NCI-H2081 treated with DMSO at 0.1 percent for 48 hours (cell line): ENCODE measurements around the gene NOP56.
A peak's percentile ranks its signal among the peaks of the same experiment; 100 is the strongest.

Experiments used
- DNase-seq: peaks from one replicate; lab custom pipeline; 2025; lab: John Stamatoyannopoulos, UW

NOP56 gene, protein sequence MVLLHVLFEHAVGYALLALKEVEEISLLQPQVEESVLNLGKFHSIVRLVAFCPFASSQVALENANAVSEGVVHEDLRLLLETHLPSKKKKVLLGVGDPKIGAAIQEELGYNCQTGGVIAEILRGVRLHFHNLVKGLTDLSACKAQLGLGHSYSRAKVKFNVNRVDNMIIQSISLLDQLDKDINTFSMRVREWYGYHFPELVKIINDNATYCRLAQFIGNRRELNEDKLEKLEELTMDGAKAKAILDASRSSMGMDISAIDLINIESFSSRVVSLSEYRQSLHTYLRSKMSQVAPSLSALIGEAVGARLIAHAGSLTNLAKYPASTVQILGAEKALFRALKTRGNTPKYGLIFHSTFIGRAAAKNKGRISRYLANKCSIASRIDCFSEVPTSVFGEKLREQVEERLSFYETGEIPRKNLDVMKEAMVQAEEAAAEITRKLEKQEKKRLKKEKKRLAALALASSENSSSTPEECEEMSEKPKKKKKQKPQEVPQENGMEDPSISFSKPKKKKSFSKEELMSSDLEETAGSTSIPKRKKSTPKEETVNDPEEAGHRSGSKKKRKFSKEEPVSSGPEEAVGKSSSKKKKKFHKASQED

DNA sequence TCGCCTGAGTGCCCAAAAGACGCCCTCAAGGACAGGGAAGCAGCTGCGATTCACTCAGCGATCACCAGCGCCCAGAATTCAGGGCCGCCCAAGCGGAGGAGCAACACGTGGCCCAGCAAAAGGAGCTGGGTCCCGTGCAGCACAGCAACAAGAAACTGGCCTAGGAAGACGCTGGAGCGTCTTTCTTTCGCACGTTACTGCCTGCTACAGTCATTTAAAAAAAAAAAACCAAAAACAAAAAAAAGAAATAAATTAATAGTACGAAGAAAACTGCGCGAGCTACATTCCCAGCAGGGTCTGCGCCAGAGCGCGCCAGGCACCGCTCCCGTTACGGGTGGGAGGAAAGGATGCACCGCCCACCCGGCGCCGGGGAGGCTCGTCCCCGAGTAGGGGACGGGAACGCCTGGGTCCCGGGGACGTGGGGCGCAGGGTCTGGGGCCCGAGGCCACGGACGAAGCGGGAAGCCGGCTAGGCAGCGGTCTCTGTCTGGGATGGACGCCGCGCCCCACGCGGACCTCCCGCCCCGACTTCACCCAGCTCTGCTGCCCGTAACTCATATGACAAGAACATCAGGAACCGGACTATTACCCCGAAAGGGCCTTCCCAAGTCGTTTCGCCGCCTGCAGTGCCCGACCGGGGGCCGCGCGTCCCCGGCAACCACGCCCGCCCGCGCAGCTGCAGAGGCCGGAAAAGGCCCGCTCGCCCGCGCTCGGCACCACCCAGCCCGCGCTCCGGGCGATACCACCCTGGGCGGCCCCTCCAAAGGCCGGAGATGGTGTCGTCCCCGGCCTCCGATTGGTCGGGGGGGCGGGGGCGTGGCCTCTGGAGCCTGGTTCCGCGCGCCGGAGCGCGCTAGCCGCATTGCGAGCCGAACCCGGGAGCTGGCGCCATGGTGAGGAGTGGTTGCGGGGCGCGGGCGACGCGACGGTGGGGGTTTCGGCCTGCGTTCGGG, at the start of gene NOP56:
Gene NOP56 (plus strand): TSS at position 861 of the 952 bp plus-strand sequence. CDS start 29 bp downstream, at position 890.
- peak; percentile 55 for DNase-seq

DNA sequence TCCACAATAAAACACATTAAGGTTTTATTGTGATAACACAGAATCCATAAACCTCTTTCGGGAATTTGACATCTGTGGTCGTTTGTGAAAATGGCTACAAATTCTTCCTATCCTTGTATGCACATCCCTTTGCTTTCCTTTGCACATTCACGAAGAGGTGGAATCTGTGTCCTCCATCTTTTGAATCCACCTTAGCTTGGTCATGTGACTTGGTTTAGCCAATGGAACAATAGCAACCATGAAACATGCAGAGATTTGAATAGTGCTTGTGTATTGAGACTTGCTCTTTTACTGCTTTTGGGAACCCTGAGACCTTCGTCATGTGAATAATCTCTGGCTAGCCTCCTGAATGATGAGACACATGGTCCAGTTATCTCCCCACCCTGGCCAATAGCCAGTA, 49.7 kb upstream of the NOP56 start:
- no peak for DNase-seq

DNA sequence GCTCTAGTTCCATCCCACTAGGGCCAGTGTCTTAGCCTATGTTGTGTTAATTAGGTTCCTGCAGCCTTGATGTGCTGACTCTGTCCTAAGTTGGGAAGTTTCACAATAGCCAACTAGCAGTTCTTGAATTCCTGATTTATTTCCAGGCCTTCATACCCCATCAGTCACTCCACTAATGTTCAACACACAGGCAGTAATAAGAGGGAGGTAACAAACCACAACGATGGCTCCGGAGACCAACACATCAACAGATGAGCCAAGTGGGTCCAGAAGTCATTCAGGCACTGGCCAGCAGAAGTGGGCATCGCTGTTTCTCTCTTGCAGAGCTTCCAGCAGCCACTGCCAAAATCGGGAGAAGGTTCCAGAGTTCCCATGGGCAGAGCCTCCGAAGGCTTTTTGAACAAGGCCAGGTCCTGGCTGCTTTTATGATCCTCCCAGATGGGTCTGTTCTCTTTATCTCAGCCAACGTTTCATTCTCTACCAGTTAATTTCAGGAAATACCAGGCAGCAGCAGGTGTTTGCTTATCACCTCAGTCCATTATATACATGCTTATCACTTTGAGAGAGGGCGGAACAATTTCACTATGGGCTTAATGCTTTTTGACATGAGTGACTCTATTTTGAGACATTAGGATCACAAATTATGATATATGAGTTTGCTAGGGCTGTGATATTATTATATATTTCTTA, 48.5 kb upstream of the NOP56 start:
- DNase-seq = no peak

DNA sequence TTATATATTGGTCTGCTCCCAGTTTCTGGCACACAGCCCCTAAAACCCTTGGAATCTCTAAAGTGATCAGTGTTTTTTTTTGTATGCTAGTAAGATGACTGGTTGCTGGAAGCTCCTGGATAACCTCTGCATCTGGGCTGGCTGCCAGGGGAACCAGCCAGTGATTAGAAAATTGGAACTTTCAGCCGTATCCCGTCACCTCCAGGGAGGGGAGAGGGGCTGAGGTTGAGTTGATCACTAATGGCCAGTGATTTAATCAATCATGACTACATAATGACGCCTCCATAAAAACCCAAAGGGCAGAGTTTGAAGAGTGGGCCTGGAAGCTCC, 48.0 kb upstream of the NOP56 start:
- DNase-seq = no peak

DNA sequence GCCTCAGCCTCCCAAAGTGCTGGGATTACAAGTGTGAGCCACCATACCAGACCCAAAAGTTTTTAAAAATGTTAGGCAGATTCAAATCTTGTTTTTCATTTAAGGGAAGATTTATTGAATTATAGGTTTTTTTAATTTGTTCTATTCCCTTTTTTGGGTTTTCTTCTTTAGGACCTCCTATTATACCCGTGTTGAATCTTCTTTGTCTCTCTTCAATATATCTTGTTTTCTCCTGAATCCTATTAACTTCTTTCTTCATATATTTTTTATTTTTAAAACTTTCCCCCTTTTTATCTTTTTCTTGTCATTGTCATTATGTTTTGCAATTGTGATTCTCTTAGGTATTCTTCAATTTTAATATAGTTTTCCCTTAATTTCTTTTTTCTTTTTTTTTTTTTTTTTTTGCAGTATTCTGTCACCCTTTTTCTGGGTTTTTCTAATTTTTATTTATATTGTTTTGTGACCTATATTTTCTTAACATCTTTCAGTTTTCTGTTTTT, 45.9 kb upstream of the NOP56 start:
- no peak for DNase-seq

DNA sequence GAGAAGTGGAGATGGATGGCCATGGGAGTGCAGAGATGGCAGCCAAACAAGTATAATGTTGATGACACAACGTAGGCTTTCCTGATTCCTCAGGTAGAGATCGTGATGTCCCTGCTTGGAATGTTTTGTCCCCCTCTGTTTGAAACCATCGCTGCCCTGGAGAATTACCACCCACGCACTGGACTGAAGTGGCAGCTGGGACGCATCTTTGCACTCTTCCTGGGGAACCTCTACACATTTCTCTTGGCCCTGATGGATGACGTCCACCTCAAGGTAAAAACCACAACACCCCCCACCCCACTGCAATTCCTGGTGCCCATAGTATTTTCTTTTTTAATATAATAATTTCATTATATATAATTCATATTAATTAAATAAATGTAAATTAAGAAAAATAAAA, 42.1 kb upstream of the NOP56 start:
- DNase-seq = no peak

DNA sequence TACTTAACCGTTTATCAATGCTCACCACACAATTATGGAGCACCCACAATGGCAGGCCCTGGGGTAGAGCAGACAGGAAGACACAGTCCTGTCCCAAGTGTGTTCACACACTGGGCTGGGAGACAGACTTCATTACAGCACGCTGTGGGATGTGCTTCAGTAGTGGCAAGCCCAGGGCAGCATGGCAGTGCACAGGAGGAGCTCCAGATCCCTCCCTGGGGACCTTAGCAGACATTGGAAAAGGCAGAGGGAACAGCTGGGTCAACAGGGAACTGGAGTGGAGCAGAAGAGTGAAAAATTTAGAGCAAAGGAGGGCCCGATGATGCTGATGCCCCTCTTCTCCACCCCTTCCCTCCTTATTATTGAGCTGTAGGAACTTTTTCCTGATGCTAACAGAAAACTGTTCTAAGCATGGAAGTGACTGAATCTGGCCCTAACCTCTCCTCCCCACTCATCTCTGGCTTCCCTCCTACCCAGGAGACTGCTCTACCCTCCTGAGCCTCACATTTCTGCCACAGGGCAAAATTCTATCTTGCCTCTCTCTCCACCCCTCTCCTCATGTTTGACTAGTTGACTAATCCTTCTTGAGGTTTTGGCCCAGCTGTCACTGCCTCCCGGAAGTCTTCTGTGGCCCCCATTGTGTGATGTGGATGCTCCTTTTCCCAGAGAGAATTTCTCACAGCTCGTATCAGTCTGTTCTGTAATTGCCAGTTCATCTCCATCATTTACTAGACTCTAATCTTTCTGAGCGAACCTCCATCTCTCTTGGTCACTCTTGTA, 41.3 kb upstream of the NOP56 start:
- DNase-seq = no peak

DNA sequence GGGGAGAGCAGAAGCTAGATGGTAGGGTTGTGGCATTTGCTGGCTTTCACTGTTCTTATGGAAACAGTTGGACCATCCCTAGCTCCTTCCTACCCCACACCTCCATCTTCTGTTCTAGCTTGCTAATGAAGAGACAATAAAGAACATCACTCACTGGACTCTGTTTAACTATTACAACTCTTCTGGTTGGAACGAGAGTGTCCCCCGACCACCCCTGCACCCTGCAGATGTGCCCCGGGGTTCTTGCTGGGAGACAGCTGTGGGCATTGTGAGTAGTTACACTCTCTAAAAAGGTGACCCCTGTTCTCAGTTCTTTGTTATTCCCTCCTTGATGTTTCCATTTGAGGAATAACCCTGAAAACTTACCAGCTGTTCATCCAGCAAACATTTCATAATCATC, 40.4 kb upstream of the NOP56 start:
- DNase-seq = no peak

DNA sequence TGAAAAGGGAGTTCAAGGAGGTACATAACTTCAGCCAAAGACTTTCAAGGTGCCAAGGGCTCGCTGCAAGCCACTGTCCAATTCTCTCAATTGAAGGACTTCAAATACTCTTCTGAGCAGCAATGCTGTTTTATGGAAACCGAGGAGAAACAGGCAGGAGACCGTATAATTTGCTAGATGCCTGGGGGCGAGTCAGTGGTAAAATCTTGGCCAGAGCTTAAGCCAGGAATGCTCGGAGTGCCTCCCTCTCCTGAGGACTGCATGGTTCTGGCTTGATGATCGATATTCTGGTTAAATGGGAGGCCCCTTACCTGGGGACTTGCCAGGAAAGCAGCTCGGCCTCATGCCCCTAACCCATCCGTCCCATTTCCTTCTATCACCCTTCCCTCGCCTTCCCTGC, 35.8 kb upstream of the NOP56 start:
- no peak for DNase-seq

DNA sequence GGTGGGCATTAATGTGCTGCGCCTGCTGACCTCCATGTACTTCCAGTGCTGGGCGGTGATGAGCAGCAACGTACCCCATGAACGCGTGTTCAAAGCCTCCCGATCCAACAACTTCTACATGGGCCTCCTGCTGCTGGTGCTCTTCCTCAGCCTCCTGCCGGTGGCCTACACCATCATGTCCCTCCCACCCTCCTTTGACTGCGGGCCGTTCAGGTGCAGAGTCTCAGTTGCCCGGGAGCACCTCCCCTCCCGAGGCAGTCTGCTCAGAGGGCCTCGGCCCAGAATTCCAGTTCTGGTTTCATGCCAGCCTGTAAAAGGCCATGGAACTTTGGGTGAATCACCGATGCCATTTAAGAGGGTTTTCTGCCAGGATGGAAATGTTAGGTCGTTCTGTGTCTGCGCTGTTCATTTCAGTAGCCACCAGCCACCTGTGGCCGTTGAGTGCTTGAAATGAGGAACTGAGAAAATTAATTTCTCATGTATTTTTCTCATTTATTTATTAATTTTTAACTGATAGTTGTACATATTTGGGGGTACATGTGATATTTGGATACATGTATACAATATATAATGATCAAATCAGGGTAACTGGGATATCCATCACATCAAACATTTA, 35.2 kb upstream of the NOP56 start:
- DNase-seq = no peak

DNA sequence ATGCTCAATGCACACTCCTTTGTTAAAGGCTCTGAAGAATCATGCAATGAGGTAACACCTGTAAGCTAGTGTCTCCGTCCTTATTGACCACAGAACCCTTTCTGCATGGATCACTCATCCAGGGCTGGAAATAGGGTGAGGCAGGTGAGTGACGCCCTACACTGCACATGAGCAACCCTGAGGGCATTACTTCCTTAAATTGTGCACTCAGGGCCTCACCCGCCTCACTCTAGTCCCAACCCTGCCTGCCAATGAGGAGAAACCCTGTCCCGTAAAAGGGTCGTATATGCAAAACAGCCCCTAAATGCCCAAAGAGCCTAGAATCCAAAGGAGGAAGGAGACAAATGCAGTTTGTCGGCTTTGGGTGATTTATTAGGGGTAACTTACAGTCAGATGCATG, 33.6 kb upstream of the NOP56 start:
- no peak for DNase-seq

DNA sequence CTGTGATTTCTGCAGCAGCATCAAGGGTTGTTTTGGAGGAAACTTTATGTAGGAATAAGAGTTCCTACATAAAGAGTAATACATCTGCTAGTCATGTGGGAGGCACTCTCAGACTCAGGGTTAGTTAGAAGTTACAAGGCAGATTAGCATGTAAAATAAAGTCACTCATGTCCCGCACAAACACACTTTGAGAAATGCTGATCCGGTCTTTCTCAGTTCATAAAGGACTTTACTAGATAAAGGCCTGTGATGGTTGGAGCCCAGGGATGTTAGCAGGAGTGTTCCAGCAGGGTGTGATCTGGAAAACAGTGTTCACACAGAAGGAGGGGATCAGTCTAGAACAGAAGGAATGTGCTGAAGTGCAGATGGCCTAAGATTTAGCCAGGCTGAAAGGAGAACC, 33.1 kb upstream of the NOP56 start:
- no peak for DNase-seq

DNA sequence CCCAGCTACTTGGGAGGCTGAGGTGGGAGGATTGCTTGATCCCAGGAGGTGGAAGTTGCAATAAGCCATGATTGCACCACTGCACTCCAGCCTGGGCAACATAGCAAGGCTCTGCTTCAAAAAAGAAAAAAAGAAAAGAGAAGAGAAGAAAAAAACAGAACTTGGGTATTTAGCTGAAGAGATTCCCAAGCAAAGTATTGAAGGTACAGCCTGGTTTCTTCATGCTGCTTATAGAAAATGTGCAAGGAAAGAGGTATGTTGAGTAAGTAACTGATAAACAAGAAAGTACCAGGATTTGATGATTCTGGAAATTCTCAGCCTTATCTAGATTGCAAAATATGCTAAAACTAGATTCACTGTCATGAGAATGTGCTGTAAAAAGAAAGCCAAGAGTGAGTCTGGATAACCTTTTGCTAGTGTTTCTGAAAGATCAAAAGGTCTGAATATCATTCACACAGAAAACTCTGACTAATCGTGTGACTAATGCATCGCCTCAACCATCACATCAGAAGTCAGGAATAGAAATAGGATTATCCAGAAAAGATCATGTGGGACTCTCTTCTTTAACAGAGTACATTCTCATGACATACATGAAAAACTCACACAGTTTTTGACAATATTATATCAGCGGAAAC, 32.4 kb upstream of the NOP56 start:
- DNase-seq = no peak

DNA sequence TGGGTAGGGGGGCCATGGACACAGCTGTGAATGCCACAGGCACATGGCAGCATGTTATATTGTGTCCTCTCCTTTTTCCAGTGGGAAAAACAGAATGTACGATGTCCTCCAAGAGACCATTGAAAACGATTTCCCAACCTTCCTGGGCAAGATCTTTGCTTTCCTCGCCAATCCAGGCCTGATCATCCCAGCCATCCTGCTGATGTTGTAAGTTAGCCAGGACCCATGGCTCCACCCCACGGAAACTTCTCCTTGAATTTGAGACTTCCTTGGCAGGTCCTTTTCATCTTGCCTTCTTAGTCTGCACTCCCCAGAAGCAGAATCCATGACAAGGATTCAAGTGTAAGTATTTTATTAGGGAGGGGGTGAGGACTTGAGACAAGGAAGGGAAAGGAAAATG, 28.2 kb upstream of the NOP56 start:
- no peak for DNase-seq

DNA sequence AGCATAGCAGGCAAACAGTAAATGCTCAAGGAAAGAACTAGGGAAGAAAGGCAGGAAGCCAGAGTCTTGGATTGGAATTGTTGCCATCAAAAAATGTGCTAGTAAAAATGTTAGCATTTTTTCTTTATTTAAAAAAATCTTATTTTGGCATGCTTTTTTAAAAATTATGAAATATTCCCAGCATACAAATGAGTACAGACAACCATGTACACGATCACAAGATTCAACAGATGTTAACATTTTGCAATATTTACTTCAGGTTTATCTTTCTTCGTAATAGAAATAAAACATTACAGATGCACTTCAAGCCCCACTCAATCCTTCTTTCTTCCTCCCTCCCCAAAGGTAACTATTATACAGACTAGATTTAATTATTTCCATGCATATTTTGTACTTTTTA, 27.4 kb upstream of the NOP56 start:
- no peak for DNase-seq

DNA sequence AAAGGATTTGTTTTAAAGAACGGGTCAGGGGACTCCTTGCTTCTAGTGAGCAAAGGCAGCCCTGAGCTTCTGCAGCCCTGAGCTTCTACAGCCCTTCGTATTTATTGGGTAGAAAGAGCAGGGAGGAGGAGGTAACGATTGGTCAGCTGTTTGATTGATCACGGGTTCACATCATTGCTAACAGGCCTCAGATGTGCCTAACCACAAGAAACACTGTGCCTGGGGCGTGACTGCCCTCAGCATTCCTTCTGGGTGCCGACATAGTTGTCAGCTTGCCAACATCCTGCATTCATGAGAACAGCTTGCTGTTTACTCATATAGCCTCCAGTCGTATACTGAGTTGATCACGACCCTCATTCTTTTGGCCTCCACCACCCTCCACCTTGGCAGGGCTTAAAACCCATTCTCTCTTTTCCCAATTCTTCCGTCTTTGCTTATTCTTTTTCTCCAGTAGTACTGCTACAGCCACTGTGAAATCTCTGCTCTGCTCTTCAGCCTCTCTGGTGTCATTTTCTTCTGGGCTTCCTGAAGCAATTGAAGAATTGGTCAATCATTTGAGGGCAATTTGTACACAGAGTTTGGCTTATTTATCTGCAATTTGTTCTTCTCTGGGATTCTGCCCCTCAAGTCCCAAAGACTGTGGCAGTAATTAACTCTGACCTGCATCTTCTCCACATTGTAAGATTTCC, 25.4 kb upstream of the NOP56 start:
- DNase-seq = no peak

DNA sequence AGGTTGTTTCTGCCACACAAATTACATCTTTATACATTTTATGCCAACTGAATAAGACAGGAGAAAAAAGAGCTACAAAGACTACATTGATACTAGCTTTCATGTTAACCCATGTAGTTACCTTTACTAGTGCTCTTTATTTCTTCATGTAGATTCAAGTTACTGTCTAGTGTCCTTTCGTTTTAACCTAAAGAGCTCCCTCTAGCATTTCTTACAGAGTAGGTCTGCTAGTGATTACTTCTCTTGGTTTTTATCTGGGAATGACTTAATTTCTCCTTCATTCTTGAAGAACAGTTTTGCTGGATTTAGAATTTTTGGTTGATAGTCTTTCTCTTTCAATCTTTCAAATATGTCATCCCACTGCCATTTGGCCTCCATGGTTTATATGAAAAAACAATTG, 21.2 kb upstream of the NOP56 start:
- no peak for DNase-seq

DNA sequence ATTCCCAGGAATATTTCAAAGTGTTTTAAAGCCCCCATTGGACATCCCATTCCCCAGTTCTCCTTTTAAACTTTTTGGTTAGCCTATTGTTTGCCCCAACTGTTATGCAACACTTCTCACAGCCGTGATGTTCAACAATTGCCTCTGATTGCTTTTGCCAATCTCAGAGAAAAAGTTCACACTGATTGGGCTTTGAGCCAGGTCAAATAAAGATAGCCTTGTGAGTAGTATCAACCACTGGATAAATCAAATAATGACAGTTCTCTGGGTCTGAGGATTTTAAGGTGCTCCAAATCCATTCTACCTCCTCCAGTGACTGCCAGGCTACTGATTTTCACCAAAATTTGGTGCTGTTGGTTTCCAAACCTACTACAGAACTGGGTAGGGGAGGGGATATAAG, 19.1 kb upstream of the NOP56 start:
- no peak for DNase-seq

DNA sequence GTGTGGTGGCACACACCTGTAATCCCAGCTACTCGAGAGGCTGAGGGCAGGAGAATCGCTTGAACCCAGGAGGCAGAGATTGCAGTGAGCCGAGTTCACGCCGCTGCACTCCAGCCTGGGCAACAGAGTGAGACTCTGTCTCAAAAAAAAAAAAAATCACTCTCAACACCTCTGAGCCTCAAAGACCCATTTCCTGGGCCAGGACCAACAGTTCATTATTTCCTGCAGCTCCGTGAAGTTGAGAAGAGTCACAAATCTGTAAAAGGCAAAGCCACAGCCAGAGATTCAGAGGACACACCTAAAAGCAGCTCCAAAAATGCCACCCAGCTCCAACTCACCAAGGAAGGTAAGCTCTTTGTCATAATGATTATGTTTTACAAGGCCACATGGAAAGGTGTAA, 15.2 kb upstream of the NOP56 start:
- no peak for DNase-seq

DNA sequence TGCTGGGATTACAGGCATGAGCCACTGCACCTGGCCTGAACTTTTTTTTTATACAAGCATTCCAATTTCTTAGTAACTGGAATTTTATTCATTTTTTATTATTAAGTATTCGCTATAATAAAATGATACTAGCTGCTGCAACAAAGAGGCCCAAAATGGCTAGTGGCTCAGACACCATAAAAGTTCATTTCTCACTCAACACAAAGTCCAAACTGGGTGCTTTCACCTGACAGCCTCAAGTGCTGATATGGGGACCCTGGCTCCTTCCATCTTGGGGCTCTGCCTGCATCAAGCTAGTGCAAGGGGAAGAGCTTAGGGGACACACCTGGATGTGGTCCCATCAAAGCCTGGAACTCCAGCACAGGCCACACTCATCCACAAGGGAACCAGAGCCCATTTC, 12.2 kb upstream of the NOP56 start:
- DNase-seq = no peak
